HG02943 (cell line): ENCODE results near the gene OSBPL3.
A peak's percentile ranks its signal among the peaks of the same experiment; 100 is the strongest.

Experiments used
- ATAC-seq: cut with Tn5 transposase; IDR thresholded peaks from one replicate; pipeline ENCODE4 v1.9.1; 2021; ENCODE audit warnings: mild to moderate bottlenecking, low read depth, moderate library complexity; ENCODE audit not compliant: unreplicated experiment

OSBPL3 gene

DNA sequence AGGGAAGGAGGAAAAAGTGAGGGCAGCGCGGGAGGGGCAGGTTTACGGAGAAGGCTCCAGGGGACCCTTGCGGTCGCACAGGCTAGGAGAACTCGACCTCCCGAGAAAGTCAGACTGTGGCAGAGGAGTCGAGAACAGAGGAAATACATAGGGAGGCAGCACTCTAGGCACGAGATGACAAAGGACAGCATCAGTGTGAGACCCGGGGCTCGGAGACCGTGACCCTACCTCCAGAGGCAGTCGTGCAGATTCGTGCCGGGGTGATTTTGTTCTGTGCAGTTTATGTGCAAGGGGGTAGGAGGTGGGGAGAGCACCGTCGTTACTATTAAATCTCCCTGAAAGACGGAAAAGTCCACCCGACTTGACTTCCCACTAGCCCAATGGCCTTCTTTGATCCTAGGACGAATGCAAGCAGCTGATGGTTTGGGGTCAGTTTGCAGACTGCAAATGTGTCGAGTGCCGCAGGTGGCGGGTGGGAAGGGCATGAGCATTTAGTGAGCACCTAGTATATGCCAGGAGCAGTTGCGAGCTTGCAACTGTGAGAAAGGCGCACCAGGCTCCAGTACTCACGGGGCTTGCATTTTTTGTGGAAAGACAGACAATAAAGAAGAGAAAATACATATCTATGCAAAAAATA is 674 bp upstream of the OSBPL3 start:
- peak; percentile 26 for ATAC-seq

GRCh38 chr7:24979470-24979862 is 512 bp downstream of the OSBPL3 start:
- peak; percentile 39 for ATAC-seq

DNA sequence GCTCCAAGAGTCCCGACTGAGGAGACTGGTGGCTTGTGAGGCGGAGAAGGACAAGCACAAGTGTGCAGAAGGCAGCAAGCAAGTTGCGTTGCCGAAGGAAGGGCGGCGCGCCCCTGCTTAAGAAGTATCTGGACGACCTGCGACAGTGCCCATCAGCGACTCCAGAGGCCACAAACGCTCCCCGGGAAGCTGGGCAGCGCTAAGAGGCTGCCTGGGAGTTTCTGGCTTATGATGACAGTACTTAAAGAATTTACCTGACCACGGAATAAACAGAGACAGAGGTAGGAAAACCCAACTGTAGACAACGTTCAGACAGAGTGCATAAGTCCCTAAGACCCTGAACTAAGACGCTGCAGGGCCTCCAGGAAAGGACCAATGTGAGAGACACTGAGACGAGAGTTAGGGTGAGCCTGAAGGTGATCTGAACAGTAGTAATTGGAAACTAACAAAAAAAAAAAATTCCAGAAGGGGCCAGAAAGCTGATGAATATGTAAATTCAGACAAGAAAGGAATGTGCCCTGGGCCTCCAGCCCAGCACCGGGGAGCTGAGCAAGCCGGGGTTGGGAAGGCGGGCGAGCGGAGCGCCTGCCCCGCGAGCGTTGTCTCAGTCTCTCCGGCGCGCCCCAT is 1.0 kb downstream of the OSBPL3 start:
- ATAC-seq, result no peak

DNA sequence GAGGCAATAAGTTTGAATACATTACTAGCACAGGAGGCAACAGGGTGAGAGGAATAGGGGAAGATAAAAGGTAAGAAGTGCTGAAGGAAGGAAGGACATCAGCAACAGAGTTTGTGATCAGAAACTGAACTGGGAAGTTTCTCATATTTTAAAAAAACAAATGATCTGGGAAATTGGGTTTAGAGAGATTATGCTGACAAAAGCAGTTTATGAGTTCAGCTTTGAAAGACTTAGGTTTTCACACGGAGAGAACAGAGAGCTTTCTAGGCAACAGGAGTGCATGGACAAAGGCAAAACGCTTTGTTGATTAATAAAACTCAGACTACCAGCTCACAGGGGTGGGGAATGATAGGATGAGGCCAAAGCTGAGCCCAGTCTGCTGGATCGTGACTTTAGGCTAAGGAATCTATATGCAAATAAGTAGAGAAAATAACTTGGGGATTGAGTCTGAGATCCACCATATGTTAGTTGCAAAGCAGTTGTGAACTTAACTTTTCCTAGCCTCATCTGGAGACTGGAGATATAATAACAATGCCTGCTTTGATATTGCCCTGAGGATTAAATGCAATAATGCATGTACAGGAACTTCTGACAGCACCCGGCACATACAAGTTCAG is 4.2 kb downstream of the OSBPL3 start:
- ATAC-seq, result no peak

DNA sequence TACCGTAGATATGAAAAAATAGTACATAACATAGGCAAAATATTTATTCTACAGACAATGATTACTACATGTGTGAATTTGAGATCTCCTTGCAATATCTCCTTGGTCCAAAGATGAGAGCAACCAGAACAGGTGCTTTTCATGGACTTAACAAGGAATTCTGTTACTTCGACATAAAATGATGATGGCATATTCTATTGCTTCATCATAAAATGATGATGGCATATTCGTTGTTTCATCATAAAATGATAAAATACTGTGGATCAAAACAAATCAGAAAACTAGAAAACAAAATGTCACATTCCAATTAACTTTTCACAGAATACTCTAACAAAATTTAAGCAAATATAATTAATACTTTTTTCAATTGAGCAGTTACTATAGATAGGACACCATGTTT is 4.8 kb downstream of the OSBPL3 start:
- no peak for ATAC-seq

- ATAC-seq, result no peak
These were observed 5.7 kb downstream of the OSBPL3 start for GRCh38 chr7:24974026-24974832.

DNA sequence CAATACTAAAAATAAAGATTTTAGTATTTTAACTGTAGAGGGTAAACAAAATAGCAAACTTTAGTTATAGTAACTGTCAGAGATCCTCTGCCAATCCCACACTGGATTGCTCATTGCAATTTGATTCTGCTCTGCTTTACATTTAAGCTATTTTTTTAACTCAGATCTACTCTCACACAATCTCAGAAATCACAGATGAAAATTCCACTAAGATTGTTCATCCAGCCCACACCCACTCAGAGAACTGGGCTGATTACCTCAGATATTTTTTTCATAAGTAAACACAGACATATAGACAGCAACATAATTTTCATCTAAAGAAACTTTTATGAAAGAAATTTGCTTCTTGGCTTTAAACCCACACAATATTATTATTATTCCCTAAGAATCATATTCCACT is 7.0 kb downstream of the OSBPL3 start:
- no peak for ATAC-seq

DNA sequence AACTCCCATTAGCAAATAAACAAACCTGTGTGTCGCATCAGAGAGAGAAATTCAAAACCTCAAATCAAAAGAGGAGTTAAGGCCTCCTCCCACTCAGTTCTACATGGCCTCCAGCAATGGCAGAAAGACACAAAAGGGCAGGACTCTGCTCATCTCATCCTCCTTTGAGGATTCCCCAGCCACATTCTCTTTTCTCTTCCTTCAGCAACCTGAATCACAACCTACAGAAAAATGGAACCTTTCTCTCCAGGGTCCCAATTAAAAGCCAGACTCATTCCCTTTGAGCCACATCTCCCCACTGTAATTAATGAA is 7.9 kb downstream of the OSBPL3 start:
- ATAC-seq, result no peak

- ATAC-seq, result no peak
These were observed 8.4 kb downstream of the OSBPL3 start for GRCh38 chr7:24971333-24972165.

DNA sequence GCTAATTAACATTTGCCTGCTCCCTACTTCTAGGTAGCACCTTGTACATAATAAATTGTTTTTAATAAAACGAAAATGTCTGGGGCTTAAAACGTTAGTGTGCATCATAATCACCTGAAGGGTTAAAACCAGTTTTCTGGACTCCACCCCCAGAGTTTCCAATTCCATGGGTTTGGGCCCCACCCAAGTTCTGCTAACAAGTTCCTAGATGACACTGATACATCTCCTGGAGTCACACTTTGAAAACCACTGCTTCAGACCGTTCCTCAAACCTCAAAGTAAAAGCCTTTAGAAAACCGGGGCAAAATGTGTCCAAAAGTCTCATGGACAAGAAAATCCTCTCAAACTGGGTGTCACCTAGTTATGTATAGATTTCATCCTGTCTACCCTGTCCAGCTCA is 9.3 kb downstream of the OSBPL3 start:
- ATAC-seq, result no peak

DNA sequence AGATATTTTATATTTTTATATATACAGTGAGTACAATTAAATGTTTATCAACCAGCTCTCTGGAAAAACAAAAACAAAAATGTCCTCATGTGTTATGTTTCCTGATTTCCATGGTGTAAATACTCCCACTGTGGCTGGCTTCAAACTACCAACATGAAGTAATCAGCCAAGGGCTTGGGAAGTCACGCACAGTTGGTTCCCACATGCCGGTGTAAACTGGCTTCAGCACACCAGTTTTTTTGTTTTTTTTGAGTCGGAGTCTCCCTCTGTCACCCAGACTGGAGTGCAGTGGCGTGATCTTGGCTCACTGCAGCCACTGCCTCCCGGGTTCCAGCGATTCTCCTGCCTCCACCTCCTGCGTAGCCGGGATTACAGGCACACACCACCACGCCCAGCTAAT is 11.8 kb downstream of the OSBPL3 start:
- ATAC-seq, result no peak

DNA sequence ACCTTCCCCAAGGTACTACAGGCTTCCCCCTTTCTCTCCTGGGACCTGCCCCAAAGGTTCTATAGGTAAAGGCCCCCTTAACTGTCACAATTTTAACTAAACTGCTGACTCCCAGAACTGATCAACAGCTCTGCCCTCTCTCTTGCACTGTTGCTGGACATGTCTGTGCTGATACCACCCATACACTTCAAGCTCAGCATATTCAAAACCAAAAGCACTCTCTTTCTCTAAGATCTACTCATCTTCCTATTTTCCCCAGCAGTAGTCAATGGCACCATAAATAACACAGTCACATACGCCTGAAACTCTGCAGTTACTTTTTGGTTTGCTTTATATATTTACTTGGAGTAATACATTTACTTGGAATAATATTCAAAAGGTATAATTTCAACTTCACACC is 12.3 kb downstream of the OSBPL3 start:
- ATAC-seq, result no peak

GRCh38 chr7:24966802-24967201 is 13.2 kb downstream of the OSBPL3 start:
- no peak for ATAC-seq

- peak; percentile 81 for ATAC-seq
These were observed 13.9 kb downstream of the OSBPL3 start for GRCh38 chr7:24965831-24966708.

DNA sequence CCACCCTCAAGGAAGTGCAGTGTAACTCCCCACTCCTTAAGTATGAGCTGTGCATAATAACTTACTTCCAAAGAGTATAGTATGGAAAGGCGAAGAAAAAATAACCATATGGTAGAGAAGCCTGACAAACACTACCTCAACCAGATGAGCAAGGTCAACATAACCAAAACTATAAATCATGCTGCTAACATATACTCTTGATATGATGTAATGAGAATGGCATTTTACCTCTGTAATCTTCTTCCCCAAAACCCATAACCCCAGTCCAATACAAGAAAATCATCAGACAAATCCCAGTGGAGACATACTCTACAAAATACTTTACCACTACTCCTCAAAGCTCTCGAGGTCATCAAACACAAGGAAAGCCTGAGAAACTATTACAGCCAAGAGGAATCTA is 15.8 kb downstream of the OSBPL3 start:
- no peak for ATAC-seq

DNA sequence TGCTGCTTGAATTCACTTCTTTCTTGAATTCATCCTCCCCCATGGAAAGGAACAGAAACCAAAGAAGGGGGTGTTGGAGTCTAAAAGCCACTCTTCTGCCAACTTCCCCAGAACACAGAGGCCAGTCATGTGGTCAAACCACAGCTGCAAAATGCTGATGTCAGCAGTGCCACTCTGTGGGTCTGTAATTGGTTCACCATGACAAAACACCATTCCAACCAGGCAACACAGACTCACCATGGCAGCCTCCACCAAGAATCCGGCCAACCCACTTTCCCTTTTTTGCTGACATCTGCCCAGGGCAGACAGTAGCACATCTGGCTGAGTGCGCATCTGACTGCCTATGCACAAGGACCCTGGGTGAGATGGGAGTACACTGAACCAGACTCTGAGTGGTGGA is 16.8 kb downstream of the OSBPL3 start:
- ATAC-seq, result no peak

DNA sequence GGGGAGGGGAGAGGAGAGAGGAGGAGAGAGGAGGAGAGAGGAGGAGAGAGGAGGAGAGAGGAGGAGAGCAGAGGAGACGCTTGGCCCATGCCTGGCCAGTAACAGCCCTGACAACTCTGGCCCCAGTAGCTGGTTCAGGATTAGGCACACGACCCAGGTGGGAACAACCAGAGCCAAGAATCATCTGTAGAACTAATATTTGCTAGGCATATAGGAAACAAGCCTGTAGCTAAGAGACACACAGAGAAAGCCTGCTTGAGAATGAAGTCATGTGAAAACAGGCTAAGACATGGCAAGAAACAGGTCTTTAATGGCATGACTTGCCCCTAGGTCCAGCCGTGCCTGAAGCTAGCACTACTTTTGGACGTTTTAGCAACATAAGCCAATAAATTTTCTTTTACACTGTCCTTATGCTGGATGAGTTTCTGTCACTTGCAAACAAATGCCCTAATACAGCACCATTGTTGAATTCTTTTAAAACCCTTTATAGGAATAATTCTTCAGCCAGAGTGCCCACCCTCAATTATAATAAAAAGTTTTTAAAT is 17.5 kb downstream of the OSBPL3 start:
- ATAC-seq, result no peak

DNA sequence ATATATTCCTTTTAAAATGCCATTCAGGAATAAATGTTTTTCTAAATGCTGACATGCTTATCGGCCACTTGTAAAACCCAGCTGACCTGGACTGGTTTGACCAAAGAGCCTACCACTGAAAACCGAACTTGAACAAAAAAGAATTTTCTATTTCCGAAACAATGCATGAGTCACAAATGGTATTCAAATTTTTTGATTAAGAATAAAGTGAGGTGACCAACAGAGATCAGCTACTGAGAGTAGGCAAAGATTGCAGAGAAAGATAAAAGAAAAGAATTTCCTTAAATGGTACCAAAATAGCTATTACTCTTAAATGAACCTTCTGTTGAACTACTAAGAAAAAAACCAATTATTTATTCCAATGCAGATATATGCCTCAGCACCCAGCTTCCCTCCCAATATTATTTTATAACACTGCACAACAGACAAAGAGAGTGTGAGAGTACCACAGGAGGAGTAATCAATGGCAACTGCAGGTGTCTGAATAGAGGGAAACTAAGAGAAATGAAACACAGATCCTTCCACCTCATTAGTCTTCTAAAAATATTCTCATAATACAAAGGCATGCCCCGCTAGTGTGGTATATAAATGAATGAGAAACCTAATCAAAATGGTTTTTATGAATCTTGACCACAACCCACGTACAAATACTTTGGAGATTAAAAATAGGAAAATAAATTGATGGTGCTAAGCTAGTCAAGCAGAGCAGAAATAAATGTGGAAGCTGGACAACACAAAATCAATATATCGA is 20.1 kb downstream of the OSBPL3 start:
- no peak for ATAC-seq

DNA sequence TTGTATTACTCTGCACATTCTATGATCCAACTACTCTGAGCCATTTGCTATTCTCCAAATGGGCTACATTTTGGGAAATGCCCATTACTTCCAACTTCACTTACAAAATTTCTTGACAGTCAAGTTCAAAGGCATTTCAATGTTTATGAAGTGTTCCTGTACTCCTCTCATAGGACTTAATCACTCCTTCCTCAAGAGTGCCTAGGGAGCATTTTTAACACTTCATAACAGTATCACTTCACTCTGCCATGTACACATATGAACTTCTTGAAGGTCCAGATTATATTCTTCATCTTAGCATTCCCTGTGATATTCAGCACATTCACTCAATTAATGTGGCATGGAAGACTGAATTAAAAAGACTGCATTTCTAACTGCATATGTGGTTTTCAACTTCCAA is 21.6 kb downstream of the OSBPL3 start:
- ATAC-seq, result no peak
